Measurements from ENCODE around the gene DMKN. TPM values are rescaled to one million over a fixed set of nuclear protein-coding genes. Genes with fewer than 3 reads are reported as not detected.
"Not testable (repeated sequence)": the region's sequence is repeated elsewhere in the genome, so short reads cannot be mapped to it uniquely, and the experiment has no call there.

The DMKN gene
- total and polyA plus RNA-seq, 2 donors, result 10.7 to 17.5 TPM

DNA sequence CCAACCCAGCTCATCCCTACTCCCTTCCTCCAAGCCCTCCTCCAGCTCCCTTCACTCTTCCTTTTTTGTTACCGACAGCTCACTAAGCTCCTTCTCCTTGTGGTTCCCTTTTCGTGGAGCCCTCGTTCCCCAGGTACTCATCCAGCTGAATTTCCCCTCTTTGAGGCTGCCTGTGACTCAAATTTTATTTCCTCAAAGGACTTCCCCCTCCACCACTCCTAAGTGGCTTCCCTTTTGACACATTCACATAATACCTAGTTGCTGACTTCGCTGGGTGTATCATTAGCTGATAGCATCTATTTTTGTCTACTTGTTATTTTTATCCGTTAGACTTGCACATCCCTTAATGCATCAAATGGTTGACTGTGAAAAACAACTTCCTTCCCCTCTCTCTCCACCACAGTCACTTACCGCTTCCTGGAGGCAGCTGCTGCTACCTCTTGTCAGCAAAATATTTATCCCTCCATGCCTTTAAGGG is 50.9 kb downstream of the DMKN start:
- DNase-seq (ENCODE audit: extremely low spot score), result no peak
- Histone ChIP-seq H3K4me1 (ENCODE audit: insufficient read depth) (no peaks in the 10 kb centered on the region), H3K27ac (ENCODE audit: low read depth) (no peak overlapping the region), H3K36me3 (ENCODE audit: insufficient read depth) (no peaks in the 10 kb centered on the region), H3K4me3 (ENCODE audit: low read depth, low read length) (no peak overlapping the region)
- WGBS, result 27% methylated on average over 6 of the region's 6 CpGs

DNA sequence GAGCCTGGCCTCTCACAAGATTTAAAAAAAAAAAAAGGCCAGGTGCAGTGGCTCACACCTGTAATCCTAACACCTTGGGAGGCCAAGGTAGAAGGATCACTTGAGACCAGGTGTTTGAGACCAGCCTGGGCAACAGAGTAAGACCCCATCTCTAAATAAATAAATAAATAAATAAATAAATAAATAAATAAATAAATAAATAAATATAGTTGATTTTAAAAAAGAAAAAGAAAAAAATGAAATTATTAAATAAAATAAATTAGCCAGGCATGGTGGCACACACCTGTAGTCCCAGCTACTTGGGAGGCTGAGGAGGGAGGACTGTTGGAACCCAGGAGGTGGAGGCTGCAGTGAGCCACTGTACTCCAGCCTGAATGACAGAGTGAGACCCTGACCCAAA is 51.7 kb downstream of the DMKN start:
- H3K27ac ChIP-seq (ENCODE audit: low read depth); DNase-seq (ENCODE audit: extremely low spot score); H3K36me3 ChIP-seq (ENCODE audit: insufficient read depth); H3K4me3 ChIP-seq (ENCODE audit: low read depth, low read length); H3K4me1 ChIP-seq (ENCODE audit: insufficient read depth): not testable (repeated sequence)

DNA sequence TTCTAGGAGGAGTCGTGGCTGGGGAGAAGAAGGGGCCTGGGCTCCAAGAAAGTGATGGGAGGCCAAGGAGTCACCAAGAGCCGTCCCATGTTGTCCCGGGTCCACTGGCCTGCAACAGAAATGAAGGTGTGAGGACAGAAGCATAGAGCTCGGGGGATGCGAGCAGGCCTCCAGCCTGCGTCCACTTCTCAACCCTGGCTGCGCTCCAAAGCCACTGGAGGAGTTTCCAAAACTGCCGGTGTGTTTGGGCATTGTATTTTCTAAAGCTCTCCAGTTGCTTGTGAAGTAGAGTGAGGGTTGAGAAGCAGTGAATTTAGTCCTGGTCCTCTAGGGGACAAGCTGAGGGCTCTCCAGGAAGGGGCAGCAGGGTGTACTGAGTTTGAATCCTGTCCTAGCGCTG is 52.4 kb downstream of the DMKN start:
- DNase-seq (ENCODE audit: extremely low spot score), result no peak
- no peak overlapping the region for H3K4me3 ChIP-seq (ENCODE audit: low read depth, low read length)
- no peaks in the 10 kb centered on the region for H3K4me1 ChIP-seq (ENCODE audit: insufficient read depth)
- no peaks in the 10 kb centered on the region for H3K36me3 ChIP-seq (ENCODE audit: insufficient read depth)
- 64% methylated on average over 9 of the region's 9 CpGs for WGBS
- no peak overlapping the region for H3K27ac ChIP-seq (ENCODE audit: low read depth)

DNA sequence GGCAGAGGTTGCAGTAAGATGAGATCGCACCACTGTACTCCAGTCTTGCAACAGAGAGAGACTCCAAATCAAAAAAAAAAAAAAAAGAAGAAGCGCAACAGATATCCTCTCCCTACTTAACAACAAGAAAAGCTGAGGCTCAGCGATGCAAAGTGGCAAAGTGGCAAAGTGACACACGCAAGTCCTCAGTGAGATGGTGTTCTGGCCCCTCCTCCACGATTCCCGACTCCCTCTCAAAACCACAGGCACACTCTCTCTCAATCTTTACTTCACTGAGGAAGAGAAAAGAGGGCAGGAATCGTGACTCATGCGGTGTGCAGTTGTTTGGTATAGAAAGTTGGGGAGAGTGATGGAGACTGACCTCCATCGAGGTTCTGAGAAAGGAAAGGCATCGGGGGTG is 52.8 kb downstream of the DMKN start:
- DNase-seq (ENCODE audit: extremely low spot score), result no peak
- 86% methylated on average over 10 of the region's 10 CpGs for WGBS

DNA sequence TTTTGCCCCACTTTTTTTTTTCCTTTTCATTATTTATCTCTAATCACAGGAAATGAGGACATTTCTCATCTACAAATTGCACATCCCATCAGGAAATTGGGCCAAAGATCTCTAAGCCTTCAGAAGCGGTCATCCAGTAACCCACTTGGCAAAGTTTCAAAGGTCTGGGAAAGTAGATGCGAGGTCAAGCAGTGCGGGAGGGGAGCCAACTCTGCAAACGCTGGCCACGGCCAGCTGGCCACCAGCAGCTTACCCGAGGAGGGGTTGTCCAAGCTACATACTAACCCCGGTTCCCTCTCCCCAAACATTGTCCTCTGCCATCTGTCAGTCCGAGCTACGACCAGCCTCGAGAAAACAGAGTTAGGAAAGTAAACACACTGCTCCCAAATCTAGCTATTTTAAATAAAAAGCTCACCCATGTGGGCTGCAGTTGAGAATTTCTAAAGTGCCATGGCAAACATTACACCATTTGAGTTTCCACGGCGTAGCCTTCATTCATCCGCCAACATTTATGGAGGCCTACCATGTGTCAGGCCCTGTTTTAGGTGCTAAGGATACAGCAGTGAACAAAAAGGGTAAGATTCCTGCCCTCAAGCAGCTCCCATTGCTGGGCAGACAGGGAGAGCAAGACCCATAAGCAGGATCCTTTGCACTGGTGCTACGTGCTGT is 53.9 kb downstream of the DMKN start:
- Histone ChIP-seq H3K4me1 (ENCODE audit: insufficient read depth) (no peaks in the 10 kb centered on the region), H3K27ac (ENCODE audit: low read depth) (peak overlapping the region; percentile 27), H3K36me3 (ENCODE audit: insufficient read depth) (no peaks in the 10 kb centered on the region), H3K4me3 (ENCODE audit: low read depth, low read length) (no peak overlapping the region)
- no peak for DNase-seq (ENCODE audit: extremely low spot score)
- WGBS, result 36% methylated on average over 14 of the region's 14 CpGs

More for the DNA sequence above, 52.8 kb downstream of the DMKN start:
- no peaks in the 10 kb centered on the region for H3K36me3 ChIP-seq (ENCODE audit: insufficient read depth)
- H3K4me3 ChIP-seq (ENCODE audit: low read depth, low read length), result no peak overlapping the region
- no peaks in the 10 kb centered on the region for H3K4me1 ChIP-seq (ENCODE audit: insufficient read depth)
- H3K27ac ChIP-seq (ENCODE audit: low read depth), result no peak overlapping the region

DNA sequence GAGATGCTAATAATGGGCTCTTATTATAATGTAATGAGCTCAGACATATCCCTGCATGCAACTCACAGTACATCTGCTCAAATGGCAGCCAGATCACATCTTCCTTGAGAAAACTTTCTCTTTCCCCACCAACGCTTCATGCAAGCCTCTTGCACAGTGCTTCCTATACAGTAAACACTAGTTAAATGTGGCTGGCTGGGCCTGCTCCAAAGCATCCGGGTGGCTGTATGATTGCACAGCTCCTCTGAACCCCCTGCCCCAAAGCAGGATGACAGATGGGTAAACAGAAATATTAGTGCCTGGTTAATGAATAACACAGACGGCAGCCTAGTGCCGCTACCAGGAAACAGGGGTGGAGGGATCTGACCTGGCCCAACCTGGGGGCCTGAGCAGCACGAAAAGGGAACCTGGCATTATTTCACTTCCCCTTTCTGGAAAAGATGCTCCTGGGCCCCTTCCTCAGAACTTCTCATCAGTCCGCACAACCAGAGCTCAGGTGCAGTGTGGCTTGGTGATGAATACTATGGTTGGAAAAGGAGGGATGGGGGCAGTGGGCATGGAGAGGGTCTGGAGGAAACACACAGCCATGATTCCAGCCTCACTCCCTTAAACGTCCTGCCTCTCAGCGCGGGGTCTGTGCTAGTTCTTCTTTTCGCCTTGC is 54.6 kb downstream of the DMKN start:
- 38% methylated on average over 10 of the region's 10 CpGs for WGBS
- peak overlapping the region; percentile 27 for H3K27ac ChIP-seq (ENCODE audit: low read depth)

DNA sequence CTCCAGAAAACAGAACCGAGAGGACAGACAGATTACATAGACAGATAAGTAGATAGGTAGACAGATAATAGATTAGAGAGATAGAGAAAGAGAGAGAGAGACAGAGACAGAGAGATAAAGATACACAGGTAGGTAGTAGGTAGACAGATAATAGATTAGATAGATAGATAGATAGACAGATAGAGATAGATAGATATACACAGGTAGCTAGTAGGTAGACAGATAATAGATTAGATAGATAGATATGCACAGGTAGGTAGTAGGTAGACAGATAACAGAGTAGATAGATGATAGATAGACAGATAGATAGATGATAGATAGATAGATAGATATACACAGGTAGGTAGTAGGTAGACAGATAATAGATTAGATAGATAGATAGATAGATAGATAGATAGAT is 55.3 kb downstream of the DMKN start:
- Histone ChIP-seq H3K4me1 (ENCODE audit: insufficient read depth) (no peaks in the 10 kb centered on the region), H3K27ac (ENCODE audit: low read depth) (no peak overlapping the region), H3K36me3 (ENCODE audit: insufficient read depth) (no peaks in the 10 kb centered on the region), H3K4me3 (ENCODE audit: low read depth, low read length) (no peak overlapping the region)
- DNase-seq (ENCODE audit: extremely low spot score), result no peak
- 73% methylated on average over 1 of the region's 1 CpG for WGBS

More for the DNA sequence above, 54.6 kb downstream of the DMKN start:
- Histone ChIP-seq H3K36me3 (ENCODE audit: insufficient read depth) (no peaks in the 10 kb centered on the region), H3K4me3 (ENCODE audit: low read depth, low read length) (no peak overlapping the region), H3K4me1 (ENCODE audit: insufficient read depth) (no peaks in the 10 kb centered on the region)
- DNase-seq (ENCODE audit: extremely low spot score), result no peak

DNA sequence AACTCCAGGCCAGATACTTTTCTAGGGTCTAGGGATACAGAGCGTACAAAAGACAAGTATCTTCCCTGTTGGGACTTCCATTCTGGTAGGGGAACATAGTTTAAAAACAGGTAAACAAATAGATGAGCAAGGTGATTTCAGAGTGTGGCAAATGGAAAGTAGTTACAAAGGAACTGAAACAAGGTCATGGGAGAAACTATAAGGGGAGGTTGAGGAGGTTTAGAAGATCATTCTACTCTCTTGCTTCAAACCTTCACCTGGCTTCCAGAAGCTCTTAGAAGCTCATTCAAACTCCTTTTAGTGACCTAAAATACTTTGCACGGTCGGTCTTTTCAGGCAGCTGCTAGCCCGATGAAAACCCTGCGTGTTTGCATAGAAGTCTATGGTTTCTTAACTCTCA is 56.3 kb downstream of the DMKN start:
- no peaks in the 10 kb centered on the region for H3K4me1 ChIP-seq (ENCODE audit: insufficient read depth)
- H3K36me3 ChIP-seq (ENCODE audit: insufficient read depth), result no peaks in the 10 kb centered on the region
- H3K27ac ChIP-seq (ENCODE audit: low read depth), result no peak overlapping the region
- WGBS, result 98% methylated on average over 5 of the region's 5 CpGs
- H3K4me3 ChIP-seq (ENCODE audit: low read depth, low read length), result no peak overlapping the region
- DNase-seq (ENCODE audit: extremely low spot score), result no peak

DNA sequence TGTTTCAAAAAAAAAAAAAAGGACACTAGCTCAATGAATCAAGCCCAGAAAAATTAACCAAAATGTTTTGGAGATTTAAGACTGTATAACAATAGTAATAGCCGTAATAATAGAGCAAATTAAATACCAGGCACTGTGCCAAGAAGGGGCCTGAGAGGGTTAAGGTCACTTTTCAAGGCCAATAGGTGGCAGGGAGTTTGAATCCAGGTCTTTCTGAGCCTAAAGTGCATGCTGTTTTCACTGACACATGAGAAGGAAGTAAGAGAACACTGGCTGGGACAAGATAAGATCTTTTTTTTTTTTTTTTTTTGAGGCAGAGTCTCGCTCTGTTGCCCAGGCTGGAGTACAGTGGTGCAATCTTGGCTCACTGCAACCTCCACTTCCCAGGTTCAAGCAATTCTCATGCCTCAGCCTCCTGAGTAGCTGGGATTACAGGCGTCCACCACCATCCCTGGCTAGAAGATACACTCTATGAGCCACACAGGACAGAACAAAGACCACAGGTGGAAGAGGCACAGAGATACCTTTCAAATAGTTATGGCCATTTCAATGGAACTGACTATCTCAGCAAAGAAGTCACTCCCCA is 57.7 kb downstream of the DMKN start:
- 82% methylated on average over 3 of the region's 3 CpGs for WGBS

DNA sequence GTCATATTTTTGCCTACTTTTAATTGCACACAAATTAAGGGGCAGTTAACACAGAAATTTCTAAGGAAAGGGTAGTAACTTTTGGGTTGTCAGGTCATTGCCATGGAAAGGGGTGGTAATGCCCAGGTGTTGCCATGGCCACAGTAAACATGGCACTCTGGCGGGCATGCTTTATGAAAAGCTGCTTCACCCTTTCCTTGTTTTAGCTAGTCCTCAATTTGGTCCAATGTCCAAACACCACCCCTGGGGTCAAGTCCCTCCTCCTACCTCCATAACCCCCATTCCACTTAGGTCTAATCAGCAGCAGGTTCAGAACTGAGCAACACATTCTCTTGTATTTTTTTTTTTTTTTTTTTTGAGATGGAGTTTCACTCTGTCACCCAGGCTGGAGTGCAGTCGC is 58.8 kb downstream of the DMKN start:
- Histone ChIP-seq H3K4me1 (ENCODE audit: insufficient read depth) (no peaks in the 10 kb centered on the region), H3K27ac (ENCODE audit: low read depth) (no peak overlapping the region), H3K4me3 (ENCODE audit: low read depth, low read length) (no peak overlapping the region), H3K36me3 (ENCODE audit: insufficient read depth) (no peaks in the 10 kb centered on the region)
- no peak for DNase-seq (ENCODE audit: extremely low spot score)
- WGBS, result 97% methylated on average over 2 of the region's 2 CpGs

More for the DNA sequence above, 57.7 kb downstream of the DMKN start:
- Histone ChIP-seq H3K27ac (ENCODE audit: low read depth) (no peak overlapping the region), H3K4me1 (ENCODE audit: insufficient read depth) (no peaks in the 10 kb centered on the region), H3K36me3 (ENCODE audit: insufficient read depth) (no peaks in the 10 kb centered on the region), H3K4me3 (ENCODE audit: low read depth, low read length) (no peak overlapping the region)
- no peak for DNase-seq (ENCODE audit: extremely low spot score)

DNA sequence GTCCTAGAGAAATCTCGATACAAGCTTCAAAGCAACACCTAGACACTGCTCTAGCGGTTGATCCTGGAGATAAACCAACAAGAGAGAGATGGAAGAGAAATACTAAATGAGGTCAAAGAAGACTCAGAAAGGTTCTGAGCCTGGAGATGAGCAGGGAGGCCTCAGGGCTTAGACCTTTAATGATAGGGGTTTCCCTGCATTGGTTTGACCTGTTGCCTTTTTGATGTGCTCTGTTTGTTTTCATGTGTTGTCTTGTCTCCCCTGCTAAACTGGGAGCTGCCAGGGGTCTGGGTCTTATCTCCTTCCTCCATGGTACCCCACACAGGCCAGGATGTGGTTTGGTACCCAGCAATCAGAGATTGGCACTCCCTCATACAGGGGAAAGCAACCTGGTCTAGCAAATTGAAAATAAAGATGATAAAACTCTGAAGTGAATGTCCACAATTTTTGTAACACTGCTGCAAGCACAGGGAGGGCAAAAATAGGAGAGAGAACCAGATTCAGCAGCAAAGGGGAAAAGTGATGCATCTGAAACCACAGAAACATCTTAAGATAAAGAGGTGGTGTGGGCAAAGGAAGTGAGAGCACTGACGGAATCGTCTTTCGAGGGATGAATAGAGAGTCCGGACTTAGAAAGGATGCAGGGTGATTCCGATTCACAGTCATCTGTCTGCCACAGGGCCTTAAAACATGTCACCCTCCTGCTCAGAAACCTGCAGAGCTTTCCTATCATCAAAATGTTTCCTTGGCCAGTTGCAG is 61.9 kb downstream of the DMKN start:
- Histone ChIP-seq H3K4me1 (ENCODE audit: insufficient read depth) (no peaks in the 10 kb centered on the region), H3K27ac (ENCODE audit: low read depth) (no peak overlapping the region), H3K36me3 (ENCODE audit: insufficient read depth) (no peaks in the 10 kb centered on the region), H3K4me3 (ENCODE audit: low read depth, low read length) (no peak overlapping the region)
- WGBS, result 81% methylated on average over 7 of the region's 7 CpGs
- no peak for DNase-seq (ENCODE audit: extremely low spot score)

DNA sequence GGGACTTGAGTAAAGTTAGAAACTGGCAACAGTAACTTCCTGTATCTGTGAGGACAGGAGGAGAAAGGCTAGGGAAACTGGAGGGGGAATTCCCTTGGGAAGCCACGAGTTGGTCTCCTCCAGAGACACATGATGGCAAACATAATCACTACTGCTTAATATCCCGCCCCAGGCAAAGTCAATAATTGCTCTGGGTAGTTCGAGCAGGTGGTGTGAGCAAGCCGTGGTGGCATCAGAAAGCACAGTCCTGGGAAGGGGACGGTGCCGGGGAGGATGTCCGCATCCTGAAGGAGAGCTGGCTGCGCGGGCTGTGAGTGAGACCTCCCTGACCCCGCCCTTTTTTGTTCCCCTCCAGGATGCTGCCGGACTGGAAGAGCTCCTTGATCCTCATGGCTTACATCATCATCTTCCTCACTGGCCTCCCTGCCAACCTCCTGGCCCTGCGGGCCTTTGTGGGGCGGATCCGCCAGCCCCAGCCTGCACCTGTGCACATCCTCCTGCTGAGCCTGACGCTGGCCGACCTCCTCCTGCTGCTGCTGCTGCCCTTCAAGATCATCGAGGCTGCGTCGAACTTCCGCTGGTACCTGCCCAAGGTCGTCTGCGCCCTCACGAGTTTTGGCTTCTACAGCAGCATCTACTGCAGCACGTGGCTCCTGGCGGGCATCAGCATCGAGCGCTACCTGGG is 63.9 kb downstream of the DMKN start:
- H3K36me3 ChIP-seq (ENCODE audit: insufficient read depth), result no peaks in the 10 kb centered on the region
- no peak for DNase-seq (ENCODE audit: extremely low spot score)
- H3K27ac ChIP-seq (ENCODE audit: low read depth), result no peak overlapping the region
- no peaks in the 10 kb centered on the region for H3K4me1 ChIP-seq (ENCODE audit: insufficient read depth)
- no peak overlapping the region for H3K4me3 ChIP-seq (ENCODE audit: low read depth, low read length)
- 77% methylated on average over 27 of the region's 27 CpGs for WGBS

All from urinary bladder (tissue), 4 donors.